ENCODE results near the gene PCK2. TPM values are rescaled to one million over a fixed set of nuclear protein-coding genes. Genes with fewer than 3 reads are reported as not detected.

The PCK2 gene
- total and polyA plus RNA-seq, 2 of the 13 experiments (the other 11 are each of a cell fraction or from before 2014, with no cell fraction given) = 129 to 272 TPM

- TF ChIP-seq ATRX (CRISPR knock-in tag; IDR thresholded peaks at IDR 0.05; ENCODE audit: borderline replicate concordance) (no peak), ZNF331 (CRISPR knock-in tag; IDR thresholded peaks at IDR 0.05) (0 out of 2 replicates have a peak, but pooled peaks have one; percentile 70), KLF11 (CRISPR knock-in tag; IDR thresholded peaks at IDR 0.05) (0 out of 2 replicates have a peak, but pooled peaks have one; percentile 47), ZNF761 (CRISPR knock-in tag; conservative IDR thresholded peaks at IDR 0.05) (no peak; the same call in 1 of the 2 replicates), TMF1 (CRISPR knock-in tag; IDR thresholded peaks at IDR 0.05; ENCODE audit: low read depth) (peak; percentile 79; the same call in 1 of the 2 replicates), ZFP41 (CRISPR knock-in tag; IDR thresholded peaks at IDR 0.05; ENCODE audit: borderline replicate concordance) (0 out of 2 replicates have a peak, but pooled peaks have one; percentile 65), ZNF367 (CRISPR knock-in tag; IDR thresholded peaks at IDR 0.05; ENCODE audit: borderline replicate concordance) (no peak), AGO1 (IDR thresholded peaks at IDR 0.05; ENCODE audit: low read depth, low read length, poor library complexity, severe bottlenecking) (no peak), PBX3 (CRISPR knock-in tag; IDR thresholded peaks at IDR 0.05; ENCODE audit: borderline replicate concordance) (peak; percentile 45; the same call in 1 of the 2 replicates), ZBTB3 (CRISPR knock-in tag; IDR thresholded peaks at IDR 0.05; ENCODE audit: borderline replicate concordance, low read depth) (no peak), STAT5B (CRISPR knock-in tag; IDR thresholded peaks at IDR 0.05) (0 out of 2 replicates have a peak, but pooled peaks have one; percentile 22), BCL3 (CRISPR knock-in tag; IDR thresholded peaks at IDR 0.05) (peak; percentile 54), ZNF891 (CRISPR knock-in tag; IDR thresholded peaks at IDR 0.05) (peak; percentile 81; the same call in 1 of the 2 replicates), KDM6A (CRISPR knock-in tag; IDR thresholded peaks at IDR 0.05; ENCODE audit: low read depth) (no peak), NFKB2 (CRISPR knock-in tag; IDR thresholded peaks at IDR 0.05; ENCODE audit: borderline replicate concordance) (no peak; the same call in none of the 2 replicates), ZNF746 (CRISPR knock-in tag; IDR thresholded peaks at IDR 0.05) (peak; percentile 50; the same call in 1 of the 2 replicates), SALL1 (CRISPR knock-in tag; IDR thresholded peaks at IDR 0.05) (peak; percentile 83), HES4 (CRISPR knock-in tag; IDR thresholded peaks at IDR 0.05; ENCODE audit: borderline replicate concordance) (peak; percentile 68; the same call in 1 of the 2 replicates), ZNF12 (CRISPR knock-in tag; IDR thresholded peaks at IDR 0.05) (peak; percentile 49; the same call in 1 of the 2 replicates), ZBTB39 (CRISPR knock-in tag; IDR thresholded peaks at IDR 0.05) (peak; percentile 19; the same call in 1 of the 2 replicates), MED13 (CRISPR knock-in tag; IDR thresholded peaks at IDR 0.05) (no peak; the same call in 1 of the 2 replicates), ETV5 (CRISPR knock-in tag; IDR thresholded peaks at IDR 0.05; ENCODE audit: borderline replicate concordance) (peak; percentile 50; the same call in 1 of the 2 replicates), RXRB (CRISPR knock-in tag; IDR thresholded peaks at IDR 0.05; ENCODE audit: borderline replicate concordance) (peak; percentile 3; the same call in 1 of the 2 replicates), KMT2A (CRISPR knock-in tag; IDR thresholded peaks at IDR 0.05) (peak; percentile 79), ZNF547 (CRISPR knock-in tag; IDR thresholded peaks at IDR 0.05) (peak; percentile 78; the same call in 1 of the 2 replicates), KLF13 (CRISPR knock-in tag; IDR thresholded peaks at IDR 0.05) (0 out of 2 replicates have a peak, but pooled peaks have one; percentile 77)
Measured at GRCh38 chr14:24080888-24081738, 13.0 kb upstream of the PCK2 start (continued).
